HG02981 (cell line): ENCODE measurements around the gene MRPL41.
"Not testable (repeated sequence)": the region's sequence is repeated elsewhere in the genome, so short reads cannot be mapped to it uniquely, and the experiment has no call there.

ENCODE experiments used
- ATAC-seq: cut with Tn5 transposase; IDR thresholded peaks from one replicate; pipeline ENCODE4 v1.9.1; 2021; ENCODE audit warnings: mild to moderate bottlenecking, moderate library complexity; ENCODE audit not compliant: unreplicated experiment

The MRPL41 gene

DNA sequence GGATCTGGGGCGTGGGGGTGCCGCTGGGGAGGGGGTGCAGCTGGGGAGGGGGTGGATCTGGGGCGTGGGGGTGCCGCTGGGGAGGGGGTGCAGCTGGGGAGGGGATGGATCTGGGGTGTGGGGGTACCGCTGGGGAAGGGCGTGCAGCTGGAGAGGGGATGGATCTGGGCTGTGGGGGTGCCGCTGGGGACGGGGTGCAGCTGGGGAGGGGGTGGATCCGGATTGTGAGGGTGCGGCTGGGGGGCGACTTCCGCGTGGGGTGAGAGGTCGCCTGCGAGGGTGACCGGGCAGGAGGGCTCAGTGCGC is 768 bp upstream of the MRPL41 start:
- ATAC-seq: not testable (repeated sequence)

GRCh38 chr9:137552022-137552768 is 516 bp downstream of the MRPL41 start:
- no peak for ATAC-seq

GRCh38 chr9:137553654-137554053 is 2.0 kb downstream of the MRPL41 start:
- not testable (repeated sequence) for ATAC-seq

DNA sequence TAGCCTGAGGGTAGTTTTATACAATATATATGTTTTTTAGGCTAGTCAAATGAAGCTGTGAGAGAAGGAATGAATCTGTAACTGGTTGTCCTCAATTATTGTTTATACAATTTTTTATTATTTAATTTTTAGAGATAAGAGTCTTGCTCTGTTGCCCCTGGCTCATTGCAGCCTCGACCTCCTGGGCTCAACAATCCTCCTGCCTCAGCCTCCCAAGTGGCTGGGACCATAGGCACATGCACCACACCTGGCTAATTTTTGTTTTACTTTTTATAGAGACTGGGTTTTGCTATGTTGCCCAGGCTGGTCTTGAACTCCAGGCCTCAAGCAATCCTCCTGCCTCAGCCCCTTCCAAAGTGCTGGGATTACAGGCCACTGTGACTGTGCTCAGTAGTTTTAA is 2.7 kb downstream of the MRPL41 start:
- ATAC-seq: no peak

DNA sequence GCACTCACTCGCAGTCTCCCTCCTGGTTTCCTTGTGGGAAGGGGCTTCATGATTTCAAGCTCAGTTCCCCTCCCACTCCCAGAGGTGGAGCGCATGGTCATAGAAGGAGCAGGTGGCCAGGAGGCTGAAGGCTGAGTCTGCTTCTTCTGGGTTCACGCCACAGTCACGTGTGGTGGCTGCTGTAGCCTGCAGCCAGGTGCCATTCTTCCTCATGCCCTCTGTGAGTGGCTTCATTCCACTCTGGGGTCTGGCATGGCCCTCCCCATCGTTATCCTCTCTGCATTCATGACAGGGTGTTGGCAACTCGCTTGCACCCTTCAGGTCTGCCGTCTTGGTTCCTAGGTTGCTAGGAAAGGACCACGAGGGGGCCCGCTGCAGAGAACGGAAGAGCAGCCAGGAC is 3.5 kb downstream of the MRPL41 start:
- ATAC-seq: no peak

DNA sequence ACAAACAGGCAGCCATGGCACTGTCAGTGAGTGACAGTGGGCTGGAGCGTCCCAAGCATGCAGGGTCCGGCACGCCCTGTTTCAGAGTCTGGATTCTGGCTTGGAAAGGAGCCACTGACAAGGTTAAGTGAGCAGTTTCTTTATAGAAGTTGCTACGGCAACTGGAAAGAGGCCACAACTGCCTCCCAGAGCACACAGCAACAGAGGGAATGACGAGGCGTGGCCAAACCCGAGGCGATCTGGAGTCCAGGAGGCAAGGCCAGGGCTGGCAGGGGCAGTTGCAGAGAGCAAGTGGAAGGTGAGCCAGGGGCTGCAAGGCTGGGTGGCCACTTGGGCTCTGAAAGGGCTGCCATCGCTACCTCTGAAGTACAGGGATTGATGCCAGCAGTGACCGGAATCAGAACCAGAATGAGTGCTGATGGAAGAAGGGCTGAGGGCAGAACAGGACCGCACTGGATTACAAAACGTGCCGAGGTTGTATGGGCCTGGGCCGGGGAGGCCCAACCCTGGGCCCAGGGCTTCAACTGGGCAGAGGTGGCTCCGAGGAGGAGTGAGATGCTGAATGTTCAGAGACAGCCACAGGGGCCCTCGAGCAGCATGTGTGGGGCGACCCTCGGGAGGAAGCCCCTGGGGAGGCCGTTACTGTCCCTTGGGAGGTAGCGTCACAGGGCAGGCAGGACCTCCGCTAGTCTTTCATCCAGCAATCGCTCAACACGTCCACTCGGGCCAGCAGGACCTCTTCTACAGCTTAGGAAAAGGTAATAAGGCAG is 4.6 kb downstream of the MRPL41 start:
- no peak for ATAC-seq

DNA sequence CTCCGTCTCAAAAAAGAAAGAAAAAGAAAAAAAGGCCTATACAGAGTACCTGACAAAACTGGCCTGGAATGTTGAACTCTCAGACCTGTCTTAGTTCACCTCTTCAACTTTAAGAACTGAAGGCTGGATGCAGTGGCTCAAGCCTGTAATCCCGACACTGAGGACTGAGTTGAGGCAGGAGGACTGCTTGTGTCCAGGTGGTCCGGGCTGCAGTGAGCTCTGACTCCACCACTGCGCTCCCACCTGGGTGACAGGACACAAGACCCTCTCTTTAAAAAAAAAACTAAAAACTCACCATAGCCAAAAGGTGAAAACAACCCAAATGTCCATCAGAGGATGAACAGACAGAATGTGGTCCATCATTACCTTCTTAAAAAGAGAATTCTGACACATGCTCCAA is 6.4 kb downstream of the MRPL41 start:
- no peak for ATAC-seq

DNA sequence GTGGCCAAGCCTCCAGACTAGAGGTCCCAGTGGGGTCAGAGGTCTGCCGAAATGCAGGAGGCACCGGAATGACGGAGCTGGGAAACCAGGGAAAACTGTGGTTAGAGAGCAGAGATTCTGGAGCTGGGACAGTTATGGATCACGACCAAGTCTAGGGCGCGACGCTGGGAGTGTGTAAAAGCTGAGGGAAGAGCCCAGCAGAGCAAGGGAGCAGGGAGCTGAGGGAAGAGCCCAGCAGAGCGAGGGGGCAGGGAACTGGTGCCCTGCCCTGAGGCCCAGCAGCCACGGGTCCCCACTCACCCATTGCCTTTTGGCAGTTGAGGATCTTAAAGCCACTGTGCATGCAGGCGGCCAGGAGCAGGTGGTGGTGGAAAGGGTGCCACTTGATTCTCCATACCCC is 12.5 kb downstream of the MRPL41 start:
- ATAC-seq: no peak

DNA sequence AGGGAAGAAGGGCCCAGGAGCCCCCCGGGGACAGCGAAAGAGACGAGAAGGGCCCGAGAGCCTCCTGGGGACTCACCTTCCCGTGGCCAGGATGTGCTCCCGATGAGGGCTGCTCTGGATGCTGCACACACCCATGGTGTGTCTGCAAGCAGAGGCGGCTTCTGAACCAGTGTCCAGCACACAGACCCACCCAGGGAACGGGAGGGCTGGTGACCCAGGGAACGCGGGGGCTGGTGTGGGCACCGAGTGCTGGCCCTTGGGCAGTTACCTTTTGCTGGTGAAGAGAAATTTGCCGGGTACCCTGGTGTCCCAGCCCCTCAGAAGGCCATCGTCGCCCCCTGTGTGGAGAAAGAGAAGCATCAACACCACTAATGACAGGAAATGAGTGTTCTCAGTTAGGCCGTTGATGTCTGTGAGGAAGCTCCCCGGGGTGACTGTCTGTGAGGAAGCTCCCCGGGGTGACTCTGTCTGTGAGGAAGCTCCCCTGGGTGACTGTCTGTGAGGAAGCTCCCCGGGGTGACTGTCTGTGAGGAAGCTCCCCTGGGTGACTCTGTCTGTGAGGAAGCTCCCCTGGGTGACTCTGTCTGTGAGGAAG is 13.2 kb downstream of the MRPL41 start:
- ATAC-seq: no peak

DNA sequence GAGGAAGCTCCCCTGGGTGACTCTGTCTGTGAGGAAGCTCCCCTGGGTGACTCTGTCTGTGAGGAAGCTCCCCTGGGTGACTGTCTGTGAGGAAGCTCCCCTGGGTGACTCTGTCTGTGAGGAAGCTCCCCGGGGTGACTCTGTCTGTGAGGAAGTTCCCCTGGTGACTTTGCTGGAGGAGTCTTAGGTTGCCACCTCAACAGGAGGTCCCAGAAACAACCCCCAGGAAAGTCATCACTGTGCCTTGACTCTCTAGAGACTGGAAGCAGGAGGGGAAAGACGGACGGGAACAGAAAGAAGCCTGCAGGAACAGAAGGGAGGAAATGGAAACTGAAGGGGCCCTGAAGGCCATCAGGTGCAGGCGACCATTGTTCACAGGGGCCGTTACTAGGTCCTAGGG is 16.8 kb downstream of the MRPL41 start:
- not testable (repeated sequence) for ATAC-seq

DNA sequence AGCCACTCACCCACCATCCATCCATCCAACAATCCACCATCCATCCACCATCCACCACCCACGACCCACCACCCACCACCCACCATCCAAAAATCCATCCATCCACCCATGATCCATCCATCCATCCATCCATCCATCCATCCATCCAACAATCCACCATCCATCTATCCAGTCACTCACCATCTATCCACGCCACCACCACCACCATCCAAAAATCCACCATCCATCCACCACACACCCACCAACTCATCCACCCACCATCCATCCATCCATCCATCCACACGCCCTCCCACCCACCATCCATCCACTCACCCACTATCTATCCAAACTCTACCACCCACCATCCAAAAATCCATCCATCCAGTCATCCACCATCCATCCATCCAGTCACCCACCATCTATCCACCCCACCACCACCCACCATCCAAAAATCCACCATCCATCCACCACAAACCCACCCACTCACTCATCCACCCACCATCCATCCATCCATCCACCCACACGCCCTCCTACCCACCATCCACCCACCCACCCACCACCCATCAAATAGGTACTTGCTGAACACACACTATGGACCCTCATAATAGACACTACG is 18.0 kb downstream of the MRPL41 start:
- ATAC-seq: no peak

DNA sequence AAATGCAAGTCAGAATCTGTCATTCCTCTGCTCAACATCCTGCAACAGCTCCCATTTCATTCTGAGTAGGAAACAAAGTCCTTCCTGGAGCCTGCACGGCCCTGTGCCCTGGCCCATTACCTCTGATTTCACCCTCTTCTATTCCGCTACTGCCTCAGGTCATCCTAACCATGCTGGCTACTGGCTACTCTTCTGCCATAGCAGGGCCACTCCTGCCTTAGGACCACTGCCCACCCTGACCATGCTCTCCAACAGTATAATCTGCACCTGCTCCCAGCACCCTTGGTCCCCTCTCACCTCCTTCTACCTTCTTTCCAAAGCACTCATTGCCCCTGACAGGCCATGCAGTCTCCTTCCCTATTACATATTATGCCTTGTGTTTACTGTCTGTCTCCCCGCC is 18.9 kb downstream of the MRPL41 start:
- ATAC-seq: no peak

DNA sequence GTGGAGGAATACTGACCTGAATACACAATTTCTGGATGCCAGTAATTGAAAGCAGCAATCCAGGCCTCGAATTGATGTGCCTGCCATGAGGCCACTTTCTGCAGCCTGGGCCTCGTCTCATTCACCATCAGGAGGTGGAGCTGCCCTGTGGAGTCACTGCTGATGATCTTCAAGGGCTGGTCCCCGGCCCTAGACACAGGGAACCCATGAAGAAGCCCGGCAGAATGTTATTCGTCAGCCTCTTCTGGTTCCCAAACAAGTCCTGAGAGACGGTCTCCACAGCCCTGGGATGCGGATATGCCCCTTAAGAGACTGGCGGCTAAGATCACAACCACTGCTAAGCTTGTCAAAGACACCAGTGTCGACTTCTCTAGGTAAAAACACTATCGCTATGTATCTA is 22.5 kb downstream of the MRPL41 start:
- no peak for ATAC-seq

DNA sequence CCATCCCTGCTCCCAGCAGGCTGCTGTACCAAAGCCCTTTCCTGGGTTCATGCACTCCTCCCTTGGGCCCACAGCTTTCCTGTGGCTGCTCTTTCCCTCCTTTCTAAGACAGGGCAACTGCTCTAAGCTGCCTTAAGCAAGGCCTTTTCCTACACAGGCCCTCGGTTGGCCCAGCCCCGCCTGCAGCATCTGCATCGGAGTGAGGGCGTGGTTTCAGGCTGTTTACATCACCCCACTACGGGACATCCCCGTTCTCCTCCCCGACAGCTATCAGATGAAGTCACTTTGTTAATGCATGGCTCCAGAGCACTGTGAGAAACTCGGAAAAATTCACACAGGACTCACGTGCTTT is 23.7 kb downstream of the MRPL41 start:
- no peak for ATAC-seq

GRCh38 chr9:137575716-137576411 is 24.2 kb downstream of the MRPL41 start:
- ATAC-seq: no peak

DNA sequence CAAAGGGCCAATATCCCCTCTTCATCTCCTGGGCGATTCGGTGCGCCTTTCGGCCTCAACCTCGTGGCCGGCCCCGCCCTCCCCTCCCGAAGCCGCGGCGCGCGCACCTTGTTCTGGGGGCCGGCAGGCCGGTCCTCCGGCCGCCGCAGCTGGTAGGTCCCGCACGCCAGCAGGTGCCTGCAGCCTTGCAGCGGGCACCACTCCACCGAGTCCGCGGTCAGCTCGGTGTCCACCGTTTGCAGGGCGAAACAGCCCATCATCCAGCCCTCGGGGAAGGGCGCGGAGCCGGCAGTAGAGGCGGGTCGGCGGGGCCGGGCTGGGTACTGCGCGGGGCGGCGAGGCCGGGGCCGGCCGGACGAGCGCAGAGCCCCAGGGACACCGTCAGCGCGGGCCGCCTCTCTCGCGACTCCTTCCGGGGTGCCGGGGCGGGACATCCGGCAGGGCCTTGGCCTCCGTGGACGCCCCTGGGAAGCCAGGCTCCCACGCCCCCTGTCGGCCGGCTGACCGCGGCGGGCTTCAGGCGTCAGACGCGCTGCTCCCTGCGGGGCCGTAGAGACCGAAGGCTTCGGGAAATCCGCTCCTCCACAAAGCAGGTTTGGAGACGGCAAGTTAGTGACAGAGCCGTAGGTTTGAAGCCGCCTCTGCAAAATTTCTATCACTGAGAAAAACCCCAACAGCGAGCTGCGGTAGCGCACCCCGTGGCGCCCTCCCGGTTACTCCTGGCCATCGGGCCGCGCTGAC is 27.0 kb downstream of the MRPL41 start, which contains the start of gene DPH7:
Gene DPH7, minus strand, starts transcription at position 408 of the 741 bp plus-strand sequence. Its CDS starts 148 bp downstream, at position 260.
- peak; percentile 89 for ATAC-seq

DNA sequence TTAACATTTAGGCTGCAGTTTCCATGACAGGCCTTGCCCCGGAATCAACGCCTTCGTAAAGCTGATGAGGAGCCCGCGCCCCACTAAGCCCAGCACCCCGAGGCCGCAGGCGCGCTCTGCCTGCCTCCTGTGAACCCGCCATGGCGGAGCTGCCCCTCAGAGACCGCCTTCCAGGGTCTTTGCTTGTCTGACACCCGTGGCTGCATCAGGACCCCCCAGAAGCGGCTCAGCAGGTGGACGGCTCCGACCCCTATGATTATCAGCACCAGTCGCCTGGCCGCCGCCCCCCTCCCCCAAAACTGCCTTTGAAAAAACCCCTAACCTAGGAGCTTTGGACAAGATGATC is 27.6 kb downstream of the MRPL41 start:
- ATAC-seq: no peak

- no peak for ATAC-seq
These were observed 28.7 kb downstream of the MRPL41 start for GRCh38 chr9:137580209-137580953.

- ATAC-seq: no peak
These were observed 29.3 kb downstream of the MRPL41 start for GRCh38 chr9:137580954-137581322.
